ENCODE results near the gene DNAJC15. TPM values are rescaled to one million over a fixed set of nuclear protein-coding genes. Genes with fewer than 3 reads are reported as not detected.
A peak's percentile ranks its signal among the peaks of the same experiment; 100 is the strongest.
"Not testable (repeated sequence)": the region's sequence is repeated elsewhere in the genome, so short reads cannot be mapped to it uniquely, and the experiment has no call there.

The DNAJC15 gene
- total RNA-seq, result 35.6 TPM
- long read RNA-seq, full-length matches to known transcripts, result 54 of 57 reads
- long read RNA-seq, partial matches to known transcripts, result 0 of 57 reads
- long read RNA-seq, other reads (novel, unspliced or antisense), result 3 of 57 reads

- ATAC-seq (peak; percentile 96), DNase-seq (ENCODE audit: missing footprints) (peak; percentile 92)
- intact Hi-C loops (cut with DNase I), result loop anchor here (5.0 kb wide), 1 partner anchor 51 kb away; no protein-coding TSS in a partner anchor
Measured at GRCh38 chr13:43023289-43023963, at the start of gene DNAJC15. Gene DNAJC15 (plus strand): TSS chr13:43023586. CDS start chr13:43023627, 41 bp downstream.

GRCh38 chr13:42976066-42976465, 47.3 kb upstream of the DNAJC15 start:
- DNase-seq (ENCODE audit: missing footprints), result no peak
- intact Hi-C loops (cut with DNase I), result no loop called here
- no peak for ATAC-seq

GRCh38 chr13:42977219-42977659, 46.1 kb upstream of the DNAJC15 start:
- intact Hi-C loops (cut with DNase I), result no loop called here
- no peak for ATAC-seq
- no peak for DNase-seq (ENCODE audit: missing footprints)

- no peak for DNase-seq (ENCODE audit: missing footprints)
- intact Hi-C loops (cut with DNase I), result no loop called here
- no peak for ATAC-seq
Measured at GRCh38 chr13:42981317-42981716, 42.1 kb upstream of the DNAJC15 start.

GRCh38 chr13:42981853-42982252, 41.5 kb upstream of the DNAJC15 start:
- intact Hi-C loops (cut with DNase I), result no loop called here
- ATAC-seq (no peak), DNase-seq (ENCODE audit: missing footprints) (no peak)

GRCh38 chr13:42984026-42984425, 39.4 kb upstream of the DNAJC15 start:
- intact Hi-C loops (cut with DNase I), result no loop called here
- DNase-seq (ENCODE audit: missing footprints) (no peak), ATAC-seq (no peak)

GRCh38 chr13:42984691-42985090, 38.7 kb upstream of the DNAJC15 start:
- DNase-seq (ENCODE audit: missing footprints) (no peak), ATAC-seq (no peak)
- intact Hi-C loops (cut with DNase I), result no loop called here

GRCh38 chr13:42985312-42986175, 37.8 kb upstream of the DNAJC15 start:
- DNase-seq (ENCODE audit: missing footprints) (no peak), ATAC-seq (peak; percentile 84)
- intact Hi-C loops (cut with DNase I), result no loop called here

- intact Hi-C loops (cut with DNase I), result no loop called here
- ATAC-seq, result no peak
- no peak for DNase-seq (ENCODE audit: missing footprints)
Measured at GRCh38 chr13:42986176-42986574, 37.2 kb upstream of the DNAJC15 start.

- ATAC-seq, result no peak
- intact Hi-C loops (cut with DNase I), result no loop called here
Measured at GRCh38 chr13:42990291-42991232, 32.8 kb upstream of the DNAJC15 start.

GRCh38 chr13:42991233-42991897, 32.0 kb upstream of the DNAJC15 start:
- ATAC-seq; intact Hi-C loops (cut with DNase I); DNase-seq (ENCODE audit: missing footprints): not testable (repeated sequence)

More at GRCh38 chr13:42990291-42991232, 32.8 kb upstream of the DNAJC15 start:
- DNase-seq (ENCODE audit: missing footprints), result no peak

- peak; percentile 85 for DNase-seq (ENCODE audit: missing footprints)
- intact Hi-C loops (cut with DNase I), result no loop called here
- peak; percentile 84 for ATAC-seq
Measured at GRCh38 chr13:42991898-42992763, 31.3 kb upstream of the DNAJC15 start, which contains the start of gene EPSTI1. Gene EPSTI1 (minus strand): TSS chr13:42992241. CDS start chr13:42992165, 76 bp downstream.

GRCh38 chr13:42992764-42993122, 30.6 kb upstream of the DNAJC15 start:
- DNase-seq (ENCODE audit: missing footprints) (no peak), ATAC-seq (no peak)
- intact Hi-C loops (cut with DNase I), result no loop called here

- ATAC-seq (no peak), DNase-seq (ENCODE audit: missing footprints) (no peak)
- intact Hi-C loops (cut with DNase I), result no loop called here
Measured at GRCh38 chr13:42994878-42995277, 28.5 kb upstream of the DNAJC15 start.

- DNase-seq (ENCODE audit: missing footprints) (no peak), ATAC-seq (no peak)
- intact Hi-C loops (cut with DNase I), result no loop called here
Measured at GRCh38 chr13:42996584-42996983, 26.8 kb upstream of the DNAJC15 start.

GRCh38 chr13:42997381-42997780, 26.0 kb upstream of the DNAJC15 start:
- DNase-seq (ENCODE audit: missing footprints), result no peak
- no peak for ATAC-seq
- intact Hi-C loops (cut with DNase I), result no loop called here

- intact Hi-C loops (cut with DNase I), result no loop called here
- ATAC-seq, result no peak
- DNase-seq (ENCODE audit: missing footprints), result no peak
Measured at GRCh38 chr13:42999491-42999890, 23.9 kb upstream of the DNAJC15 start.

Measured in Right ventricle myocardium inferior (tissue), 1 donor.